HS-5 (cell line): ENCODE measurements around the gene NRXN2.

Source experiments
- DNase-seq: peaks from one replicate; pipeline ENCODE4 v3.0.0-alpha.2; 2012; ENCODE audit warnings: low read depth

NRXN2 gene

GRCh38 chr11:64743591-64744543 is 20.9 kb upstream of the NRXN2 start, which contains the start of gene RASGRP2:
Gene RASGRP2 (minus strand): TSS chr11:64744142. CDS start chr11:64742866, 1,276 bp downstream.
- DNase-seq, result no peak

GRCh38 chr11:64742889-64743590 is 20.0 kb upstream of the NRXN2 start:
- no peak for DNase-seq

GRCh38 chr11:64742087-64742888 is 19.3 kb upstream of the NRXN2 start:
- no peak for DNase-seq

- DNase-seq, result no peak
These were observed 18.5 kb upstream of the NRXN2 start for GRCh38 chr11:64741375-64742086.

- no peak for DNase-seq
These were observed 16.9 kb upstream of the NRXN2 start for GRCh38 chr11:64739871-64740270.

GRCh38 chr11:64736654-64737053 is 13.7 kb upstream of the NRXN2 start:
- DNase-seq, result no peak

- no peak for DNase-seq
These were observed 12.8 kb upstream of the NRXN2 start for GRCh38 chr11:64735725-64736259.

GRCh38 chr11:64734811-64735724 is 12.1 kb upstream of the NRXN2 start:
- DNase-seq, result no peak

- DNase-seq, result no peak
These were observed 8.6 kb upstream of the NRXN2 start for GRCh38 chr11:64731601-64732000.

- DNase-seq, result no peak
These were observed 6.9 kb upstream of the NRXN2 start for GRCh38 chr11:64729851-64730382.

GRCh38 chr11:64728757-64729365 is 5.9 kb upstream of the NRXN2 start:
- DNase-seq, result no peak

- DNase-seq, result no peak
These were observed 4.0 kb upstream of the NRXN2 start for GRCh38 chr11:64726867-64727530.

GRCh38 chr11:64726211-64726641 is 3.2 kb upstream of the NRXN2 start:
- no peak for DNase-seq

GRCh38 chr11:64724863-64725532 is 2.0 kb upstream of the NRXN2 start:
- DNase-seq, result no peak

- no peak for DNase-seq
These were observed 1.2 kb upstream of the NRXN2 start for GRCh38 chr11:64723907-64724862.

GRCh38 chr11:64722141-64723065 is 594 bp downstream of the NRXN2 start:
- DNase-seq, result no peak
